ENCODE measurements around the gene NPS.

NPS gene

DNA sequence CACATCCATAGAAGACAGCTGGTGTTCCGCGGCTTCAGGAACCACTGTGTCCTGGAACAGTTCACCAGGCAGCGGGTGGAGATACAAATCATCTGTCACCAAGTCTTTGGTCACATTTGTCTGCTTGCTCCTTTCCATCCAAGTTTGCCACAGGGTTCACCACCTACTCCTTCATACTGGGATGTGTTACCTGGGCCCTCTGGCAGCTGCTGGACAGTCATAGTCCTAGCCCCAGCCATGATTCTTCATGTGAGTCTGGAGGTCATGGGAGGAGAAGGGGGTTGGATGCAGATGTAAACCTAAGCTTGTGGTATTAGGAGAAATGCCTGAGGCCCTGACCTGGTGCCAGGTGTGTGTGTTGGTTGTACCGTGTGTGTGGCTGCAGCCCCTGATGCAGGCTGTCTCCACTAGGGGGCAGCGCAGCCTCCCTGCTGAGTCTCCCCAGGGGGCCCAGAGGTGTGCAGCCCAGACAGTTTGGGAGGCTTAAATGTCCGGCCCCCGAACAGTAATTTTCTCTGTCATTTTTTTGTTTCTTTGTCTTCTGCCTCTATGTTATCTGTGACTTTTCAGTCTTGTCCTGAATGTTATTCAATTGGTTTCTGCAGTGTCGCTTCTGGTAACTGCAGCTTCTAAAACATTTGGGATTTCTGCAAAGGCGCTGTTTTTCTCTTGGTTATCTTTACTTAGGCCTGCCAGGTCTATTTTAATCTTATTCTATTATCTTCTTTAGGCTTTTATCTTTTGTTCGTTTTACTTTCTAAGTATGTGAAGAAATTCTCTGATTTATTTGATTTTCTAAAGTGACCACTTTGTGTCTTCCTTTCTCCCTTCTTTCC is 14.8 kb downstream of the NPS start:
- H3K9me3 ChIP-seq (ENCODE audit: control insufficient read depth, low read length) = no peaks in the 10 kb centered on the region
- no peaks in the 10 kb centered on the region for H3K4me1 ChIP-seq (ENCODE audit: control insufficient read depth, insufficient read depth, low read length)
- no peak overlapping the region for H3K9ac ChIP-seq (ENCODE audit: low read length)
- H3K27me3 ChIP-seq (ENCODE audit: control insufficient read depth, insufficient read depth, low read length) = no peaks in the 10 kb centered on the region
- H3K36me3 ChIP-seq (ENCODE audit: control insufficient read depth, insufficient read depth, low read length) = no peaks in the 10 kb centered on the region
- no peak overlapping the region for H3K4me3 ChIP-seq (ENCODE audit: low read length)

DNA sequence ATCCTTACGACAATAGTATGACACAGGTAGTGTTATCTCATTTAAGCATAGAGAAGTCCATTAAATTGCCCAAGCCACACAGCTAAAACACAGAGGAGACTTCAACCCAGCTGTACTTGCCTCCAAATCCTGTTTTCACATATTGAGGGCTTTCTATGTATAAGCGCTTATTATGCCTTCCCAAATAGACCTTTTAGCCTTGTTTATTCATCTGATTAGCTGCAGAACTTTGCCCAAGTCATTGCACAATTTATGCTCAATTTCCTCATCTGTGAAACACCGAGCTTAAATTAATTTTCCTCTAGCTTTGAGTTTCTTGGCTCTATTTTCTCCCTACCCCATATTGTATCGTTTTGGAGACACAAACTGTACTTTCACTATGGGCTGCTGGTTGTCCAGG is 15.5 kb downstream of the NPS start:
- H3K27me3 ChIP-seq (ENCODE audit: control insufficient read depth, insufficient read depth, low read length) = no peaks in the 10 kb centered on the region
- H3K4me1 ChIP-seq (ENCODE audit: control insufficient read depth, insufficient read depth, low read length) = no peaks in the 10 kb centered on the region
- H3K4me3 ChIP-seq (ENCODE audit: low read length) = no peak overlapping the region
- H3K36me3 ChIP-seq (ENCODE audit: control insufficient read depth, insufficient read depth, low read length) = no peaks in the 10 kb centered on the region
- H3K9ac ChIP-seq (ENCODE audit: low read length) = no peak overlapping the region
- no peaks in the 10 kb centered on the region for H3K9me3 ChIP-seq (ENCODE audit: control insufficient read depth, low read length)

DNA sequence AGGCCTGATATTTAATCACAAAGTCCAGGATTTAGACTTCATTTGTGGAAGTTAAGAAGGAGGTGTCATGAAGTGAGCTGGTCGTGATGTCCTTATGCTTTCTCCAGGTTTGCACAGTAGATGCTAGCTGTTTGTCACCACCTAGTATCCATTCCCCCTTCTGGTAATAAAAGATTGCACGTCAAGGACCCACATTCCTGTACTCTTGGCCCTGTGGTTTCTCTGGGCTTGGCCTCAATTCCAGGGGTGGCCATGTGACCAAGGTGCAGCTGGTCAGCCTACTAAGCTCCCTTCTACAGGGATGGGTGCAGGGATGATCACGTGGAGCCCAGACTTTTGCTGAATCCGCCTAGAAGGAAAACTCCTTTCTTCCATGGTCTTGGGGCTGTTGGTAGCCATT is 16.5 kb downstream of the NPS start:
- Histone ChIP-seq H3K36me3 (ENCODE audit: control insufficient read depth, insufficient read depth, low read length) (no peaks in the 10 kb centered on the region), H3K27me3 (ENCODE audit: control insufficient read depth, insufficient read depth, low read length) (no peaks in the 10 kb centered on the region), H3K4me1 (ENCODE audit: control insufficient read depth, insufficient read depth, low read length) (no peaks in the 10 kb centered on the region), H3K9ac (ENCODE audit: low read length) (no peak overlapping the region), H3K9me3 (ENCODE audit: control insufficient read depth, low read length) (no peaks in the 10 kb centered on the region), H3K4me3 (ENCODE audit: low read length) (no peak overlapping the region)

DNA sequence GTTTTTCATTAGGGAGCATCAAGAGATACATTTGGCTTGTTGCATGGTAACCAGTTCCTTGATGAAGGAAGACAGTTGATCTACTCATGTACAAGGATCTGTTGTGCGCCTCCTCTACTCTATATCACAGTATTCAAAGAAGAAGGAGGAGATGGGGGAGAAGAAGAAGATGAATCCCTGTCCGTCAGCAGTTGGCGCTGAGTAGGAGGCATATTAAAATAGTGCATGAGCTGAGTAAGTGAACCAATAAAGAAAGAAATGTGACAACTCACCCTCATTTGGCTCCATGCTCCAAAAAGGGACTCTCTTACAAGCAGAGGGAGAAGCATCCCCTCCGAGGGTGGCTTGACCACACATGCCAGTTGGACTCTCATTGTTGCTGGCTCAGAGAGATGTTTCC is 20.1 kb downstream of the NPS start:
- Histone ChIP-seq H3K9ac (ENCODE audit: low read length) (no peak overlapping the region), H3K4me1 (ENCODE audit: control insufficient read depth, insufficient read depth, low read length) (no peaks in the 10 kb centered on the region), H3K4me3 (ENCODE audit: low read length) (no peak overlapping the region), H3K27me3 (ENCODE audit: control insufficient read depth, insufficient read depth, low read length) (no peaks in the 10 kb centered on the region), H3K9me3 (ENCODE audit: control insufficient read depth, low read length) (no peaks in the 10 kb centered on the region), H3K36me3 (ENCODE audit: control insufficient read depth, insufficient read depth, low read length) (no peaks in the 10 kb centered on the region)

DNA sequence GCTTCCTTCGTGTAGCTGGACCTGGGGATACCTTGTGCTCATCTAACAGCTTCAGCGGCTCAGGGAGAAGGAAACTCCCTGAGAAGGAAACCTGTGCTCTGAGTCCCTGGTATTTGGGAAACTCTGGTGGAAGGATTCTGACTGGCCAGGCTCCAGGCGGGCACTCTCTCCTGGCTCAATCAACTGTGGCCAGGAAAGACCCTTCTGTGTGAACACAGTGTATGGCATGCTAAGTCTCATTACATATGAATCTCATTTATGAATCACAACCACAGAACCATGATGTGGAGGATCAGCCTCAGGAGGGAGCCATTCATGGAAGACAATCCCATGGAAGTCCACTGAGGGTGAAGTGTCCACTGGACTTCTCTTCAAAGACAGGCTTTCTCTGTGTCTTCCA is 20.9 kb downstream of the NPS start:
- no peaks in the 10 kb centered on the region for H3K27me3 ChIP-seq (ENCODE audit: control insufficient read depth, insufficient read depth, low read length)
- H3K4me1 ChIP-seq (ENCODE audit: control insufficient read depth, insufficient read depth, low read length) = no peaks in the 10 kb centered on the region
- no peaks in the 10 kb centered on the region for H3K9me3 ChIP-seq (ENCODE audit: control insufficient read depth, low read length)
- H3K4me3 ChIP-seq (ENCODE audit: low read length) = no peak overlapping the region
- no peak overlapping the region for H3K9ac ChIP-seq (ENCODE audit: low read length)
- H3K36me3 ChIP-seq (ENCODE audit: control insufficient read depth, insufficient read depth, low read length) = no peaks in the 10 kb centered on the region

DNA sequence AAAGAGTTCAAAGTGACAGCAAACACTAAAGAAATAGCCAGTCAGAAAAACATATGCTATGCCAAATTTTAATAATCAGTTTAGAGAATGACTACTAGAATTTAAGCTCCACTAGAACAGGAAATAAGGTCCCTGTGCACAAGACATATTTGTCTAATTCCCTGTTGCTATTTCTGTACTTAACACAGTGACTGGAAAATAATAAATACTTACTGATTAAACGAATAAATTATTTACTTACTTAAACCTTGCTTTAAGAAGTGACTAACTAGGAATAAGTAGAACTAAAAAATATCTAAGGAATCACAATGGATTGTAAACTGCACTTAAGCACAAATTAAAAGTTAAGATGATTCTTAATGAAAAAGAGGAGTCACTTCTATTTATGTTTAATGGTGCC is 22.3 kb downstream of the NPS start:
- Histone ChIP-seq H3K9me3 (ENCODE audit: control insufficient read depth, low read length) (no peaks in the 10 kb centered on the region), H3K4me1 (ENCODE audit: control insufficient read depth, insufficient read depth, low read length) (no peaks in the 10 kb centered on the region), H3K4me3 (ENCODE audit: low read length) (no peak overlapping the region), H3K27me3 (ENCODE audit: control insufficient read depth, insufficient read depth, low read length) (no peaks in the 10 kb centered on the region), H3K9ac (ENCODE audit: low read length) (no peak overlapping the region), H3K36me3 (ENCODE audit: control insufficient read depth, insufficient read depth, low read length) (no peaks in the 10 kb centered on the region)

DNA sequence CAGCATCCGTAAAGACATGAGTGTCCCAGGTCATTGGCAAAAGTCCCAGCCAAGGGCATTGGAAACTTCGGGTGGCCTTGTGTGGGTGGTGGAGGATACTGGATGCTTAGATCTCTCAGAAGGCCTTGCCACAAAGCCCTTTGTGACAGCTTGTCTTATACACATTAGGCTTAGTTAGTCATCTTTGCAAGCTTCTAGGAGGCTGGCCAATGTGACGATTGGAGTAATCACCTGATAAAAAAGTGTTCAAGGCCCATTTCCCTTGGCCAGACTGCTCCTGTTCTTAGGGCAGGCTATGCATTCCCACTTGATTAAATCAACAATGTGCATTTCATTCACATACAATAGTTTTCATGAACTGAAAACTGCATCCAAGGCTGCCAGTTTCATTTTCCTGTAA is 26.9 kb downstream of the NPS start:
- Histone ChIP-seq H3K4me1 (ENCODE audit: control insufficient read depth, insufficient read depth, low read length) (no peaks in the 10 kb centered on the region), H3K9me3 (ENCODE audit: control insufficient read depth, low read length) (no peaks in the 10 kb centered on the region), H3K9ac (ENCODE audit: low read length) (no peak overlapping the region), H3K27me3 (ENCODE audit: control insufficient read depth, insufficient read depth, low read length) (no peaks in the 10 kb centered on the region), H3K4me3 (ENCODE audit: low read length) (no peak overlapping the region), H3K36me3 (ENCODE audit: control insufficient read depth, insufficient read depth, low read length) (no peaks in the 10 kb centered on the region)

DNA sequence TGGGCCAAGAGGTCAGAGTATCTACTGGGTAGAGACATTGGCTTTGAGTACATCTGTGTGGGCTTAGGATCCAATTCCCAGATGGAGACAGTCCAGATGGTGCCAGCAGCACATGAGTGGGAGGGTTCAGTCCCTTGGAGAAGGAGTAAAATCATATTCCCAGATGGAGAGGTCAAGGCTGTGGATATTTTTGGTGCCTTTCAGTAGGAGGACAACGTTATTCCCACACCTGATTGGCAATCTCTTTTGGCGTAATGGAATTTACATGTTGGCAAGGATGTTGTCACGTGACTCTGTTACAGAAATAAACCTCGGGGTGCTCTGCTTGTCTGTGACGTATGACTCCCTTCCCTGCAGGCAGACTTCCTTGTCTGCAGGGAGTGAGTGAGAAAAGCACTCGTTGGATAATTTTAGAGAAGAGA is 27.6 kb downstream of the NPS start:
- H3K9me3 ChIP-seq (ENCODE audit: control insufficient read depth, low read length) = no peaks in the 10 kb centered on the region

DNA sequence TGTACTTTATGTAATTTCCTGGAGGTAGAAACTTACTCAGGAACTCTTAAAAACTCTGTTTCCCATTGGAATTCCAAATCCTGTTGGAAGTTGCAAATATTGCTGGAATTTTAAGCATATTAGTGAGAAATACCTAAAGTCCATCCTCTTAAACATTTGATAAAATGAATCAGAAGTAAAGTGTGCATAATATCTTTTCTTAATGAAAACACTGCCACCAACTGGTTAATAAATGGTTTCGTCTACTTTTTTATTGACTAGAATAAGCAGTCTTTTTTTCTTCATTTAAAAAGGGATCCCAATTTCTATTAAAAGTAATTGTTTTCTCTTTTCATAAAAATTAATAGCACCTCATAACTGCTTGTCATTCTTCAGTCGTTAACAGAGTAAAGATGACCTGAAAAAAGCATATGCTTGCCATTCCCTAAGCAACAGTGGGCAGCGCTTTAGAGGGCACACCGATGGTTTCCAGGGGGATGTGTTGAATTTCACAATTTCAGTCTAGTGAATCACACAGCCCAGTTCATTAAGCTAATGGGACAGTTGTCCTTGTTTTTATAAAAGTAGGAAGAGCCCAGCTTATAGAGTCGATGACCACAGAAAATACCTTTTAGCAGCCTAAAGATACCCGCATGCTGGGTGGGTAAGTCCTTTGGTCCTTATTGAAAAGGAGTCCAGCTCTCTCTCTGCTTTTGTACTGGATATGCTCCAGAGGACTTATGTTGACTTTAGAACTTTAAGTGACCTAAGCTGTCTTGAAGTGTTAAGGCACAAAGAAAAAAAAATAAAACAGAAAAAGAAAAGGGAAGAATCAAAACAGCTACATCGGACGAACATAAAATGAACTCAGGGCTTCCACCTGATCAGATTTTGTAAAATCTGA is 28.5 kb downstream of the NPS start:
- H3K4me3 ChIP-seq (ENCODE audit: low read length) = no peak overlapping the region
- no peaks in the 10 kb centered on the region for H3K27me3 ChIP-seq (ENCODE audit: control insufficient read depth, insufficient read depth, low read length)
- H3K9ac ChIP-seq (ENCODE audit: low read length) = no peak overlapping the region
- no peaks in the 10 kb centered on the region for H3K4me1 ChIP-seq (ENCODE audit: control insufficient read depth, insufficient read depth, low read length)
- H3K9me3 ChIP-seq (ENCODE audit: control insufficient read depth, low read length) = no peaks in the 10 kb centered on the region
- H3K36me3 ChIP-seq (ENCODE audit: control insufficient read depth, insufficient read depth, low read length) = no peaks in the 10 kb centered on the region

More for the DNA sequence above, 27.6 kb downstream of the NPS start:
- Histone ChIP-seq H3K36me3 (ENCODE audit: control insufficient read depth, insufficient read depth, low read length) (no peaks in the 10 kb centered on the region), H3K4me1 (ENCODE audit: control insufficient read depth, insufficient read depth, low read length) (no peaks in the 10 kb centered on the region), H3K27me3 (ENCODE audit: control insufficient read depth, insufficient read depth, low read length) (no peaks in the 10 kb centered on the region), H3K9ac (ENCODE audit: low read length) (no peak overlapping the region), H3K4me3 (ENCODE audit: low read length) (no peak overlapping the region)

DNA sequence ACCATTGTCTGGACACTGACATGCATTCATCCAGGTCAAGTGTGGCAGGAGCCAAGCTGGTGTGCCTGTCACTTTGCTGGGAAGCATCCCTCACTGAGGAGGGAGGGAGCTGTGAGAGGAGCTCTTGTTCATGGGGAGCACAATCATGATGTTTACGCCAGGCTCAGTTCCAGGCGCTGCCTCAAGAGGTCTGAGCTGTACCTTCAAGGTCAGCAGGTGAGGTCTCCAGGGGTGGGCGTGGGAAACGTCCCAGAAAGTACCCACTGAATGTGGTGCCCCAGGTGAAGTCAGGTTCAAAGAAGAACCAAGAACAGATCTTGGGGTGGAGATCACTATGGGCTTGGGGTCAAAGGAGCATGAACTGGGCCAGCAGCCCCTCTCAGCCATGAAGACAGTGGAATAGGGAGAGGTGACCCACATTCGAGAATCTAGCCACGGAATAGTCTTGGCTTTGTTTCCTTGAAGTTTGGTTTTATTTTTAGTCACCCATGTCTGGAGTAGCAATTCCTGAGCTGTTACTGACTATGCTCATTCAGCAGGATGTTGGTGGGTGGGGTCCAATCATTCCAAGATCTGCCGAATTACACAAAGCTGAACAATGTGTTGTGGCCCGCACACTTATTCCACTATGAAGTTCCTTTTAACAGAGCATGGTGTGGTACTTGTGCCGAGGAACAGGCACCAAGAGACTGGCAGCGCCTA is 29.3 kb downstream of the NPS start:
- H3K27me3 ChIP-seq (ENCODE audit: control insufficient read depth, insufficient read depth, low read length) = no peaks in the 10 kb centered on the region
- H3K9ac ChIP-seq (ENCODE audit: low read length) = no peak overlapping the region
- no peaks in the 10 kb centered on the region for H3K4me1 ChIP-seq (ENCODE audit: control insufficient read depth, insufficient read depth, low read length)
- no peak overlapping the region for H3K4me3 ChIP-seq (ENCODE audit: low read length)
- no peaks in the 10 kb centered on the region for H3K9me3 ChIP-seq (ENCODE audit: control insufficient read depth, low read length)
- H3K36me3 ChIP-seq (ENCODE audit: control insufficient read depth, insufficient read depth, low read length) = no peaks in the 10 kb centered on the region

DNA sequence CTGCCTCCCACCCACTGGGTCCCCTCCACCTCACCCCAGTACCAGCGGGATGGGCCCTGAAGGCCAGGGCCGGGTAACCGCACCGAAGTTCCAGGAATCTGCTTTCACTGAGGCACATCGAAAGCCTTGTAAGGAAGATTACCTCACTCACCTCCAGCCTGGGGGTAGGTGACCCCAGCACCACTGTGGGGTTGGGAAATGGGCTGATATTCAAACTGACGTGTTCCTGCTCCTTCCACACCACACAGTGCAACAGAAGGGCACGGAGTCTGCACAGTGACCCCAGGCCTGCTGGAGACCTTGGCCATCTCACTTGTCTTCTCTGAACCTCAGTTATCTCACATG is 29.8 kb downstream of the NPS start:
- H3K9ac ChIP-seq (ENCODE audit: low read length) = no peak overlapping the region
- no peak overlapping the region for H3K4me3 ChIP-seq (ENCODE audit: low read length)
- H3K36me3 ChIP-seq (ENCODE audit: control insufficient read depth, insufficient read depth, low read length) = no peaks in the 10 kb centered on the region
- H3K9me3 ChIP-seq (ENCODE audit: control insufficient read depth, low read length) = no peaks in the 10 kb centered on the region
- no peaks in the 10 kb centered on the region for H3K27me3 ChIP-seq (ENCODE audit: control insufficient read depth, insufficient read depth, low read length)
- no peaks in the 10 kb centered on the region for H3K4me1 ChIP-seq (ENCODE audit: control insufficient read depth, insufficient read depth, low read length)

DNA sequence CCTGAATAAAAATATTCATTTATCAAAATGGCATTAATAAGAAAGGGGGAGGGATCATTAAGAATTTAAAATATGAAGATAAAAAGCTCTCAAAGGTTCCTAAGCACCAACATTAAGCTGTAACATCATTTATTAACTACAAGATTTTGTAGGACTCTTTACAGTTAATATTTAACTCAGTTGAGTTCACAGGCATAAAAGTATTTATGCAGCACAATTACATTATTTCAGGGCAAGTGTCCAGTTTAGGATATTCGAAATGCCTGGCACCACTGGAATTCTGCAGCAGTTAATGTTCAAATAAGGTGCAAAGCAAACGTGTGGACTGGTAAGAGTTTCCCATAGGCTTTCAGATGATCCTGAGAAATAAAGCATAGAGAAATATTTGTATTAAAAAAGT is 30.5 kb downstream of the NPS start:
- Histone ChIP-seq H3K9ac (ENCODE audit: low read length) (no peak overlapping the region), H3K27me3 (ENCODE audit: control insufficient read depth, insufficient read depth, low read length) (no peaks in the 10 kb centered on the region), H3K9me3 (ENCODE audit: control insufficient read depth, low read length) (no peaks in the 10 kb centered on the region), H3K4me1 (ENCODE audit: control insufficient read depth, insufficient read depth, low read length) (no peaks in the 10 kb centered on the region), H3K36me3 (ENCODE audit: control insufficient read depth, insufficient read depth, low read length) (no peaks in the 10 kb centered on the region), H3K4me3 (ENCODE audit: low read length) (no peak overlapping the region)

Measured in mucosa of stomach (tissue), 1 donor.